ENCODE results near the gene TNIP1. TPM values are rescaled to one million over a fixed set of nuclear protein-coding genes. Genes with fewer than 3 reads are reported as not detected.

Gene TNIP1
- polyA plus RNA-seq, 1 of the 3 experiments (the other 2 are of a cell fraction), result 46.2 TPM

GRCh38 chr5:151048526-151048925 lies 32.3 kb downstream of the TNIP1 start:
- no peak overlapping the region for H3K9ac ChIP-seq
- ChIA-PET CTCF (interaction anchor here (0.6 to 13.3 kb wide), 31 partner anchors 10 to 554 kb away, joined by 3 to 441 read pairs (median 6); partner anchors contain the start of gene TNIP1), POLR2A (no interaction called here)
- H3K79me2 ChIP-seq (ENCODE audit: insufficient read depth), result no peaks in the 10 kb centered on the region
- H3K36me3 ChIP-seq (replicated peaks in 1 of 2; ENCODE audit: control insufficient read depth in 1 of 2, insufficient read depth in 2 of 2, low read length in 1 of 2), result peaks cover 17 to 43% of the 10 kb centered on the region in 2 experiments
- H3F3A ChIP-seq (replicated peaks; ENCODE audit: insufficient read depth), result no peaks in the 10 kb centered on the region
- H3K9me2 ChIP-seq, result no peaks in the 10 kb centered on the region
- 74% methylated on average over 7 of the region's 7 CpGs for WGBS (ENCODE audit: low lambda C conversion rate)
- peak; percentile 25 for TF ChIP-seq RAD21 (IDR thresholded peaks at IDR 0.05; ENCODE audit: low read length)
- TF ChIP-seq USF2 (IDR thresholded peaks at IDR 0.05; ENCODE audit: borderline replicate concordance, low read depth, low read length), result no peak
- TF ChIP-seq SMC3 (IDR thresholded peaks at IDR 0.05; ENCODE audit: low read depth, low read length), result peak; percentile 33; the same call in 1 of the 2 replicates
- TF ChIP-seq CTCF (IDR thresholded peaks at IDR 0.05), result peak; percentile 47
- no peak for TF ChIP-seq RFX5 (IDR thresholded peaks at IDR 0.05; ENCODE audit: low read length)
- no peak for TF ChIP-seq USF1 (IDR thresholded peaks at IDR 0.05; ENCODE audit: borderline replicate concordance, low read depth)
- H2AFZ ChIP-seq (ENCODE audit: low read depth), result no peak overlapping the region
- no peak overlapping the region for H3K4me2 ChIP-seq
- H3K9me3 ChIP-seq, result no peaks in the 10 kb centered on the region
- H3K4me1 ChIP-seq (ENCODE audit: control insufficient read depth in 1 of 2, insufficient read depth in 2 of 2, low read depth in 1 of 2, low read length in 1 of 2), result no peaks in the 10 kb centered on the region
- H3K27me3 ChIP-seq (ENCODE audit: insufficient read depth), result no peaks in the 10 kb centered on the region
- no peaks in the 10 kb centered on the region for H4K20me1 ChIP-seq (ENCODE audit: insufficient read depth)
- H3K27ac ChIP-seq (ENCODE audit: low read depth in 2 of 2, low read length in 1 of 2), result no peak overlapping the region
- no peak for DNase-seq
- H3K4me3 ChIP-seq (ENCODE audit: low read depth in 2 of 2, low read length in 1 of 2), result no peak overlapping the region

GRCh38 chr5:151047814-151048425 lies 32.9 kb downstream of the TNIP1 start:
- TF ChIP-seq RAD21 (IDR thresholded peaks at IDR 0.05; ENCODE audit: low read length) (peak; percentile 50), YY1 (IDR thresholded peaks at IDR 0.05; ENCODE audit: low read depth) (no peak), CHD2 (IDR thresholded peaks at IDR 0.05; ENCODE audit: low read length, partially characterized antibody) (no peak), SMC3 (IDR thresholded peaks at IDR 0.05; ENCODE audit: low read depth, low read length) (peak; percentile 34; the same call in 1 of the 2 replicates), CTCF (IDR thresholded peaks at IDR 0.05) (peak; percentile 70)

More at GRCh38 chr5:151047814-151048425, 32.9 kb downstream of the TNIP1 start:
- POLR2A ChIA-PET, result no interaction called here
- Histone ChIP-seq H3K27ac (ENCODE audit: low read depth in 2 of 2, low read length in 1 of 2) (no peak overlapping the region), H3K4me3 (ENCODE audit: low read depth in 2 of 2, low read length in 1 of 2) (no peak overlapping the region), H2AFZ (ENCODE audit: low read depth) (no peak overlapping the region), H3K4me2 (no peak overlapping the region), H3K27me3 (ENCODE audit: insufficient read depth) (no peaks in the 10 kb centered on the region), H3K9me2 (no peaks in the 10 kb centered on the region), H3K79me2 (ENCODE audit: insufficient read depth) (no peaks in the 10 kb centered on the region), H3K4me1 (ENCODE audit: control insufficient read depth in 1 of 2, insufficient read depth in 2 of 2, low read depth in 1 of 2, low read length in 1 of 2) (no peaks in the 10 kb centered on the region), H3F3A (replicated peaks; ENCODE audit: insufficient read depth) (no peaks in the 10 kb centered on the region), H3K9ac (no peak overlapping the region), H4K20me1 (ENCODE audit: insufficient read depth) (no peaks in the 10 kb centered on the region), H3K9me3 (no peaks in the 10 kb centered on the region), H3K36me3 (replicated peaks in 1 of 2; ENCODE audit: control insufficient read depth in 1 of 2, insufficient read depth in 2 of 2, low read length in 1 of 2) (peaks cover 17 to 44% of the 10 kb centered on the region in 2 experiments)
- DNase-seq, result peak; percentile 67
- CTCF ChIA-PET, result interaction anchor here (0.7 to 13.3 kb wide), 34 partner anchors 10 to 201 kb away, joined by 3 to 441 read pairs (median 6); partner anchors contain the start of gene TNIP1
- WGBS (ENCODE audit: low lambda C conversion rate), result 90% methylated on average over 13 of the region's 13 CpGs

All from SK-N-SH (cell line).